Esophagus squamous epithelium (tissue), 5 donors: ENCODE measurements around the gene GRID2. TPM values are rescaled to one million over a fixed set of nuclear protein-coding genes. Genes with fewer than 3 reads are reported as not detected.

ENCODE experiments used
- DNase-seq: peaks from one replicate; lab custom pipeline; 2025; lab: John Stamatoyannopoulos, UW
- H3K27ac ChIP-seq, 4 donors: fragments of 200-600 bp; sonication (generic); one replicate each; pipeline ENCODE4 v1.5.1; 2016 to 2019; ENCODE audit warnings: mild to moderate bottlenecking in 1 of 4
- H3K27me3 ChIP-seq, 4 donors: fragments of 200-600 bp; sonication (generic); 1 replicate in 3 of 4; 2 replicates in 1 of 4; pipeline versions ENCODE4 v1.5.1 to v1.6.0; 2017 to 2021; ENCODE audit warnings: antibody characterized with exemption in 1 of 4
- H3K36me3 ChIP-seq, 3 donors: fragments of 200-600 bp; sonication (generic); one replicate each; pipeline ENCODE4 v1.5.1; 2016 to 2019
- H3K4me1 ChIP-seq, 3 donors: fragments of 200-600 bp; sonication (generic); one replicate each; pipeline ENCODE4 v1.5.1; 2017 to 2019
- H3K4me3 ChIP-seq, 4 donors: fragments of 200-600 bp; sonication (generic); 1 replicate in 3 of 4; 2 replicates in 1 of 4; pipeline ENCODE4 v1.5.1; 2016 to 2019; ENCODE audit warnings: mild to moderate bottlenecking in 2 of 4, moderate library complexity in 1 of 4
- H3K9me3 ChIP-seq, 3 donors: fragments of 200-600 bp; sonication (generic); one replicate each; pipeline ENCODE4 v1.5.1; 2016 to 2019
- CTCF ChIP-seq, 6 experiments: fragments of 450-650 bp in 4 of 6; fragments of 200-600 bp in 2 of 6; sonication (generic) in 2 of 6; IDR thresholded peaks; one replicate each; pipeline ENCODE4 v1.5.1; 2016 to 2019; ENCODE audit warnings: antibody characterized with exemption in 6 of 6, mild to moderate bottlenecking in 4 of 6, moderate library complexity in 4 of 6
- POLR2A ChIP-seq, 4 donors: fragments of 450-650 bp; IDR thresholded peaks; one replicate each; pipeline ENCODE4 v1.6.1; 2017; ENCODE audit warnings: antibody characterized with exemption in 4 of 4, mild to moderate bottlenecking in 4 of 4, moderate library complexity in 3 of 4
- WGBS, 2 donors: methylation state at CpG; one replicate each; pipeline ENCODE4 v1.1.5; 2018; 5-methylcytosine and 5-hydroxymethylcytosine counted together
- intact Hi-C: fragments of 100-400 bp; cut with DNase I; formaldehyde crosslinking; loops from one replicate; pipeline ENCODE4 v1.15.0; 2022
- total RNA-seq, 4 donors: library from RNA; depleted of rRNA; stranded (reverse); fragments of >200 nt; gene quantifications; one replicate each; pipeline ENCODE4 v1.1.0, GENCODE V29; 2016
- donor health status: DM: yes; HTN: yes; CAD: no.

The GRID2 gene
- total RNA-seq, 4 donors from 2014 or later, result not detected

- no peak overlapping the region for H3K27ac ChIP-seq
- no peaks in the 10 kb centered on the region for H3K4me1 ChIP-seq
- H3K27me3 ChIP-seq, result no peaks in the 10 kb centered on the region
- TF ChIP-seq CTCF (IDR thresholded peaks at IDR 0.05) (no peak), POLR2A (IDR thresholded peaks at IDR 0.05) (no peak)
- no peak overlapping the region for H3K4me3 ChIP-seq
- no peaks in the 10 kb centered on the region for H3K9me3 ChIP-seq
- intact Hi-C loops, result no loop called here
- no peaks in the 10 kb centered on the region for H3K36me3 ChIP-seq
- DNase-seq, result no peak
Measured at GRCh38 chr4:93687304-93687703, 1383.5 kb downstream of the GRID2 start.

GRCh38 chr4:93688978-93689377, 1385.2 kb downstream of the GRID2 start:
- Histone ChIP-seq H3K27me3 (no peaks in the 10 kb centered on the region), H3K36me3 (no peaks in the 10 kb centered on the region), H3K9me3 (no peaks in the 10 kb centered on the region), H3K27ac (no peak overlapping the region), H3K4me3 (no peak overlapping the region), H3K4me1 (no peaks in the 10 kb centered on the region)
- no peak for TF ChIP-seq CTCF (IDR thresholded peaks at IDR 0.05)
- TF ChIP-seq POLR2A (IDR thresholded peaks at IDR 0.05), result no peak
- 77 to 87% methylated on average over 4 of the region's 4 CpGs for WGBS, 2 donors
- intact Hi-C loops, result no loop called here
- no peak for DNase-seq

- no peaks in the 10 kb centered on the region for H3K9me3 ChIP-seq
- H3K36me3 ChIP-seq, result no peaks in the 10 kb centered on the region
- no peak overlapping the region for H3K27ac ChIP-seq
- WGBS, 2 donors, result 58 to 74% methylated on average over 3 of the region's 3 CpGs
- H3K4me3 ChIP-seq, result no peak overlapping the region
- no peak for DNase-seq
- no peaks in the 10 kb centered on the region for H3K27me3 ChIP-seq
- TF ChIP-seq CTCF (IDR thresholded peaks at IDR 0.05), result no peak
- TF ChIP-seq POLR2A (IDR thresholded peaks at IDR 0.05), result no peak
- no peaks in the 10 kb centered on the region for H3K4me1 ChIP-seq
- intact Hi-C loops, result no loop called here
Measured at GRCh38 chr4:93693141-93693540, 1389.4 kb downstream of the GRID2 start.

- H3K4me1 ChIP-seq, result no peaks in the 10 kb centered on the region
- H3K36me3 ChIP-seq, result no peaks in the 10 kb centered on the region
- intact Hi-C loops, result no loop called here
- no peaks in the 10 kb centered on the region for H3K27me3 ChIP-seq
- TF ChIP-seq CTCF (IDR thresholded peaks at IDR 0.05), result no peak
- TF ChIP-seq POLR2A (IDR thresholded peaks at IDR 0.05), result no peak
- H3K4me3 ChIP-seq, result no peak overlapping the region
- DNase-seq, result no peak
- H3K27ac ChIP-seq, result no peak overlapping the region
- WGBS, 2 donors, result 69 to 73% methylated on average over 1 of the region's 1 CpG
- no peaks in the 10 kb centered on the region for H3K9me3 ChIP-seq
Measured at GRCh38 chr4:93698686-93699085, 1394.9 kb downstream of the GRID2 start.

GRCh38 chr4:93700571-93700970, 1396.8 kb downstream of the GRID2 start:
- Histone ChIP-seq H3K27ac (no peak overlapping the region), H3K4me3 (no peak overlapping the region), H3K4me1 (no peaks in the 10 kb centered on the region), H3K9me3 (no peaks in the 10 kb centered on the region), H3K27me3 (no peaks in the 10 kb centered on the region), H3K36me3 (no peaks in the 10 kb centered on the region)
- no peak for DNase-seq
- WGBS, 2 donors, result 13 to 43% methylated on average over 1 of the region's 1 CpG
- intact Hi-C loops, result no loop called here
- no peak for TF ChIP-seq CTCF (IDR thresholded peaks at IDR 0.05)
- TF ChIP-seq POLR2A (IDR thresholded peaks at IDR 0.05), result no peak
